Measurements from ENCODE around the gene SDC1.

The SDC1 gene

DNA sequence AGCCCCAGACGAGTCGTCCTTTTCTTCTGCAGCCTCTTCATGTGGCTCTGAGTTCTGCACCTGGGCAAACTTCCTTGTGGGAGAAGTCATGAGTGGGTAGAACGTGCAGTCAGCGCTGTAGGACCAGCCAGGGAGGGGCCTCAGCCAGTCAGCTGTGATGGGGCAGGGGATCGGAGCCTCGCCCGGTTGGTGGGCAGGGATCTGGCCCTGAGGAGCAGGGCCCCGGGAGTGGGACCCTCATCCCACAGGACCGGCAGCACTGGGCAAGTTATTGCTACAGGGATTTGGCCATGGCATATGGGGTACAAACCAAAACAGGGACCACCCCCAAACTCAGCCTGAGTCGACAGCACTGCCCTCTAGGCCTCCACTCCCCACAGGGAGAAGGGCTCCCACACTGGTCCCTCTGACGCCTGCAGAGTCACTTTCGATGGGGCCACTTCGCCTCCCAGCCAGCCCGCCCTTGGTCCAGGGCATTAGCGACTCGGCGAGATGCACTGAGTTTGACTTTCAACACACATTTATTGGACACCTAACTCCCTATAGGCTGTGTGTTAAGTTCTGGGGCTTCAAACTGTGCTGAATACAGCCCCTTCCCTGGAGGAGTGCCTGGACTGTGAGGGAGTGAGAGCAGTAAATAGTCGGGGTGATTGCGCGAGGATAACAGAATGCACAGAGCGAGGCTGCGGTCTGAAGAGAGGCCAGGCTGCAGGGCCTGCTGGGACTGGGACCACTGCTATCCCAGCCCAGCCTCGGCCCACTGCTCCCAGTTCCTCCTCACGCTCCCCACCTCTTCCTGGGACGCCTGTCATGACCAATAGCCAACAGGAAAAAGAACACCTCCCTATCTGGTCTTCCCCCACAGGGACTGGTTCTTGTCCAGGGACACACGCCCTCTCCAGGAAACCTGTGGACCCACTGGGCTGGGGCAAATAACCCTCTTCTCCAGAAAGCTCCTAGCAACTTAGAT lies 55.9 kb downstream of the SDC1 start:
- no peak for DNase-seq

DNA sequence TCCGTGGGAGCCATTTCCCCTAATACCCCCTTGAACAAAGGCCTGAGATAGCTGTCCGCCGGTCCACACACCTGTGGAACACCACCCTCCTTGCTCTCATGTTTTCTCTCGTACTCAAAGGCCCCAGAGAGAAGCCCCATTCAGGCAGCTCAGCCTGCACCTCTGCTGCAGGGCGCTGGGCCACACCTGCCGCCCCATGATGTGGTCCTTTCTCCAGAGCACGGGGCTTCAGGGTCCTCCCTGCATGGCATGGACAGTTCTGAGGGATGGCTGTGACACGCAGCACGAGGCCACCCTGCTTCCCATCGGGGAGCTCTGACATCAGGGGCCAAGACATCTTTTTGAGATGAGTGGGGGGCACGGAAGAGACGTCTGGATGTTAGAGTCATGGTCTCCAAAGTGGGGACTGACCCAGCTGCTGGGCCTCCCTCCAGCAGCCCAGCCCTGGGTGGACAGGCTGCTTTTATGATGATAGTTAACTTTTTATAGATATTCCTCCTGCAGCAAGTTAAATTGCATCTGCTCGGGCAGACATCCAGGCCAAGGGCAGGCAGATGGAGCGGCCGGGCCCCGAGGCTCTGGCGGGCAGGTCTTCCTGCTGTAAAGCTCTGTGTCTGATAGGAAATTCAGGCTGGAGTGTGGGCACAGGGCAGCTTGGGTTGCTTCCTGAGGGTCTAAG lies 56.7 kb downstream of the SDC1 start:
- DNase-seq, result no peak

DNA sequence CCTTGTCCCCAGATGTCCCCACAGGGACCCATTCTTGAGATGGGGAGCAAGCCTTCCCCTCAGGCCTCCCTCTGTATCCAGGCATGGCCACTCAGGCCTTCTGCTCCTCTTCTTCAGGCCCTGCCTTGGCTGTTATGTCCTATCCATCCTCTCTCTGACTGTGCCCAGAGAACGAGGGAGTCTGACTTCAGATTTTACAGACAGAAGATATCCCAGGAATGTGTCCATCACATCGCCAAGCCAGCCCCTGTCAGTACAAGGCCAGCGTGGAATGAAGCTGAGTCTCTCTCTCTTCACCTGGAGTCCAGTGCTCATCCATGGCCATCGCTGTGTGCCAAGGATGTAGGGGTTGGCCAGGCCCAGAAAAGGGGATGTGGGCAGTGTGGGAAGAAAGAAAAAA lies 57.6 kb downstream of the SDC1 start:
- DNase-seq, result peak; percentile 35

DNA sequence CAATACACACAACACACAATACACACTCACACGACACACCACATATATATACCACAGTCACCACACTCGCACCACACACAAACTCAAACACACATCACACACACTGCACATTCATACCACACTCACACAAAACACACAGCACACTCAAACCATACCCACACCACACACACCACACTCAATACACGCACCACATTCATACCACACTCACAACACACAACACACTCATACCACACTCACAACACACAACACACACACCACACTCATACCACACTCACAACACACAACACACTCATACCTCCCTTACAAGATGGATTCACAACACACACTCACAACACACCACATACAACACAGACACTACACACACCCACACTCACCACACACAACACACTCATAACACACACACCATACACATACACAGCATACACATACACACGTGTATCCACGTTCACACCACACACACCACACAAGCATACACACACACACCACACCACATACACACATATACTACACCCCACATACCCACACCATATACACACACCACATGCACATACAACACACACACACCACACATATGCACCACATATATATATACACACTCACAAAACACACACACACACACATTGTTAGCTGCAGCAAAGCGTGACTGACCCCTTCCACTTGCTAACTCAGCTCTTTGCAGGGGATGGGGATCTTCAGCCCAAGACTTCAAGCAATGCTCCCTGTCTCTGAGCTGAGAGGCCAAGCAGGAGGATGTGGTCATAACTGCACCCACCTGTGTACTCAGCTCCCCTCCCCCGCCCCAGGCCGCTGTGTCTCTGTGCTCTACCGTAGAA lies 59.0 kb downstream of the SDC1 start:
- DNase-seq, result no peak

- DNase-seq, result peak; percentile 44
Measured at GRCh38 chr2:20164734-20165478, 60.0 kb downstream of the SDC1 start.

DNA sequence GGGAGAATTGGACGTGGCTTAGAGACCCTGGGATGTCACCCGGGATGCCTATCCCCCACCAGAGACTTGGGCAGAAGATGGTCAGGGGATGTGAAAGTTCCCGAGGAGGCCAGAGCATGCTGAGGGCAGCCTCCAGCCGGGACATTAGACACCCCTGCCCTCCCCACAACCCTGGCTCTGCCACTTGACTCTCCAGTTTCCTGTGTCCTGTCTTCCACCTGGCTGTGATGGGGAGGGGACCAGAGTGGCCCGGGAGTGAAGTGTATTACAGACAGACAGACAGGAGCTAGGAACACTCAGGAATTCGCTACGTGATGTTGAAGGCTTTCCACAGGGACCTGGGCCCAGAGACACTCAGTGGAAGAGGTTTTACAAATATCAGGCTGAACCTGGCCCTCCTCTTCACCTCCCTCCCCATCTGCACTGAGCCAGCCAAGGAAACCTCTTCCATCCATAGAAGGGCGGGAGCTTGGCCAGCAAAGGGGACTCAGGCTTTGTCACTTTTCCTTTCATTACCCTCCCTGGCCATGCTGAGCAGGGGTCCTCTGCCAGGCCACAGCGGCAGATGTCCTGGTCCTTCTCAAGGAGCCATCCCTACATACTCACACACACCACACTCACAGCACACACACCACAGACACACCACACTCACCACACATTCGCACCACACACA lies 60.7 kb downstream of the SDC1 start:
- no peak for DNase-seq

DNA sequence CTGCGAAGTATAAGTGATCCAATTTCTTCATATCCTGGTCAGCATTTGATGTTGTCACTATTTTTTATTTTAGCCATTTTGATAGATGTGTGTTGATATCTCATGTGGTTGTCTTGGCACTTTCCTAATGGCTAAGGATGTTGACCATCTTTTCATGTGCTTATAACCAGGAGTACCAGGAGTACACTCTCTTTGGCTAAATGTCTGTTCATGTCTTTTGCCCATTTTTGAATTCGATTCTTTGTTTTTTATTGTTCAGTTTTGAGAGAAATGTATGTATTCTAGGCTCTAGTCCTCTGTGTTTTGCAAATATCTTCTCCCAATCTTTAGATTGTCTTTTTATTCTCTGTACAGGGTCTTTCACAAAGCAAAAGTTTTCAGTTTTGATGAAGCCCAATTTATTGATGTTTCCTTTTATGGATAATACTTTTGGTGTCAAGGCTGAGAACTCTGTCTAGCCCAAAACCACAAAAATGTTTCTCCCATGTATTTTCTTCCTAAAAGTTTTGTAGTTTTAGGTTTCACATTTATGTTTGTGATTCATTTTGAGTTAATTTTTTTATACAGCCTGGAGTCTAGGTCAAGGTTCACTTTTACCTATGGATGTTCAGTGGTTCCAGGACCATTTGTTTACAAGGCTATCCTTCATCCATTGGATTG lies 65.4 kb downstream of the SDC1 start:
- peak; percentile 30 for DNase-seq

DNA sequence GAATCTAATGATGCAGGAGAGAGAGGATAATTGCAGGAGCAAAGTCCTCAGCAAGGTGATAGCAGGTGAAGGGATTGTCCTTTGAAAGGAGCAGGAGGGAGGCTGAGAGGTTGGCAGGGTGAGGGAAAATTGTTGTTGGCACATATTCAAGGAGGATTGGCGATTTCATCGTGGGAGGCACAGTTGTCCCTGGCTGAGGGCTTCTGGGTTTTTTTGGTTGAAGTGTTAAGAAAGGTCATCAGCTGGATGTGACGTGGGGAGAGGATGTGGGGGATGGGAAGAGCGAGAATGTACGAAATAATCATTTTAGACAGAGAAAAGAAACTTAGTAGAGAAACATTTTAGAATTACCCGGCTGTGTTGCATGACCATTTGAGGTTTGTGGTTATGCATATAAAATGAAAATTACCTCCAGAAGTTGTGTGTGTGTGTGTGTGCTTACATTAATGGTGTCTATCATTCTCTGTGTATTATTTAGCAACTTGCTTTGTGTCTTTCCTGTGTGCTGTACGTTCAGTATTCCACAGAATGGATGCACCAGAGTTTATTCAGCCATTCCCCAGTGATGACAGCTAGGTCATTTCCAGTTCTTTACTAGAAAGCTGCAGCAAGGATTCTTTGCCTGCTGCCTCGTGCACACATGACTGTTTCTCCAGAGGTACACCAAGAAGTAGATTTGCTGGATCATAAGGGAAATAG lies 67.6 kb downstream of the SDC1 start:
- peak; percentile 51 for DNase-seq

GRCh38 chr2:20156836-20157192 lies 68.1 kb downstream of the SDC1 start:
- DNase-seq, result no peak

GRCh38 chr2:20156076-20156759 lies 68.7 kb downstream of the SDC1 start:
- DNase-seq, result no peak

GRCh38 chr2:20153131-20153851 lies 71.6 kb downstream of the SDC1 start:
- no peak for DNase-seq

DNA sequence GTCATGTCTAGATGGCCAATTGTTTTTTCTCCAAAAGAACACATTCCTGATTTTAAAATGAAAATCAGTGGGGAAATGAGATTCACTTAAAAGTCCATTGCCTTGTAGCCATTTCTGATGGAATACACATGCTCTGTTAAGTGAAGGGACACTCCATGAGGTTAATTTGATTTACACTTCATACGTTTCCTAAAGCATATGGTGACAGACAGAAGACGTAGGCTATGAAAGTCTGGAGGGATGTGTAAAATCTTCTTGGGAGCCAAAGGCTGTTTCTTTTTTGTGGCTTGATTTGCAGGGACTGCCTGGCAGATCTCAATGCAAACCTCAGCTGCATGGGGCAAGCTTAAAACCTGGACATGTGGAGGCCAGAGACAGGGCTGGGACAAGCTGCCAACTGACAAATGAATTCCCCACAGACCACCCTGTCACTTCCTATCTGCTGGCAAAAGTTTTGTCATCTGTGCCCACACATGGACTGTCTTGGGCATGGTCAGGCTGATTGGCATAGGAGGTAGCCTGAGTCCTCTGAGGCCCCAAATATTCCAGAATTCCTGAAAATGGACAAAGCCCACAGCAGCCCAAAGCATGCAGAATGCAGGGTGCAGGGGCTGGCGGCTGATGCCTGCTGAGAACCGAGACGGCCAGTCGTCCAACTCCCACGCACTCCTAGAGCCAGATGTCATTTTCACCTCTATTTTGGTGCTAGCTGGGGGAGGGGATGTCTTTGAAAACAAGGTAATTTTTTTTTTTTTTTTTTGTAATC lies 73.9 kb downstream of the SDC1 start:
- no peak for DNase-seq
